Measurements from ENCODE around the gene PLCD3. TPM values are rescaled to one million over a fixed set of nuclear protein-coding genes. Genes with fewer than 3 reads are reported as not detected.

Gene PLCD3
- polyA plus RNA-seq, 1 experiment: 81.6 TPM

DNA sequence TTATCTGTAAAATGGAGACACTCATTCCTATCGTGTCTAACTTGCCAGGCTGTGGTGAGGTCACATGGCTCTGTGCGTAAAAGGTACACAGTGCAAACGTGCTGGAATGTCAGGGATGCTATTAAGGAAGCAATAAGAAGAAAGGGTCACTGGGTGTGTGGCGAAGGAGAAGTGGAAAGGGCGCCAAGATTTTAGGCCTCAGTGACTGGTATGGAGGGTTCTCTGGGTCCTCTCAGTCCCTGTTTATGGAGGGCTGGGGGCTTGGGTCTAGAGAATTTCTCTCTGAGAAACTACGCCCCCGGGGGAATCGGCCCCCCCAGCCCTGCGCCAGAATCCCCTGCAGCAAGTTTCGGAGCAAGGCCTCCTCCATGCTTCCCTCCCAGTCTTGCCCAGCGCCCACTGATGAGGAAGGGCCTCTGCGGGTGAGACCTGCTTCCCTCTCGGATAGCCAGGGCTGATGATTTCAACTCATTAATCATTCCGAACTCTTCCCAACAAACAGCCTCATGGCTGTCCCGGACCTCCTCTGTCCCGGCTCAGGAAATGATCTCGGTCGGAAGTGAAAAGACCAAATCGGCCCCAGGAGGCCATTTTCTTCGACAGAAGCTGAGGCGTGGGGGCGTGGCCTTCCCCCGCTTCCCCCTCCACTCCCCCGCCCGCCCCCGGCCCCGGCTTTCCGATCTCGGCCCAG, 14.7 kb upstream of the PLCD3 start:
- Histone ChIP-seq H3K4me3 (ENCODE audit: low read depth, low read length) (peak overlapping the region; percentile 58), H3K27me3 (ENCODE audit: control insufficient read depth, insufficient read depth, low read length) (no peaks in the 10 kb centered on the region), H3K36me3 (ENCODE audit: control insufficient read depth, insufficient read depth, low read length) (no peaks in the 10 kb centered on the region; the same call in 1 of the 2 replicates)
- peak; percentile 82 for DNase-seq (ENCODE audit: low read depth)
- ChIA-PET CTCF (interaction anchor here (0.7 to 8.4 kb wide), 5 partner anchors 12 to 54 kb away, joined by 3 to 210 read pairs (median 62); partner anchors contain the start of genes ACBD4 and PLCD3), POLR2A (interaction anchor here (0.5 to 5.2 kb wide), 2 partner anchors 14 to 51 kb away, joined by 3 to 66 read pairs; partner anchors contain the start of gene HEXIM2)
- TF ChIP-seq, protein P1, sequence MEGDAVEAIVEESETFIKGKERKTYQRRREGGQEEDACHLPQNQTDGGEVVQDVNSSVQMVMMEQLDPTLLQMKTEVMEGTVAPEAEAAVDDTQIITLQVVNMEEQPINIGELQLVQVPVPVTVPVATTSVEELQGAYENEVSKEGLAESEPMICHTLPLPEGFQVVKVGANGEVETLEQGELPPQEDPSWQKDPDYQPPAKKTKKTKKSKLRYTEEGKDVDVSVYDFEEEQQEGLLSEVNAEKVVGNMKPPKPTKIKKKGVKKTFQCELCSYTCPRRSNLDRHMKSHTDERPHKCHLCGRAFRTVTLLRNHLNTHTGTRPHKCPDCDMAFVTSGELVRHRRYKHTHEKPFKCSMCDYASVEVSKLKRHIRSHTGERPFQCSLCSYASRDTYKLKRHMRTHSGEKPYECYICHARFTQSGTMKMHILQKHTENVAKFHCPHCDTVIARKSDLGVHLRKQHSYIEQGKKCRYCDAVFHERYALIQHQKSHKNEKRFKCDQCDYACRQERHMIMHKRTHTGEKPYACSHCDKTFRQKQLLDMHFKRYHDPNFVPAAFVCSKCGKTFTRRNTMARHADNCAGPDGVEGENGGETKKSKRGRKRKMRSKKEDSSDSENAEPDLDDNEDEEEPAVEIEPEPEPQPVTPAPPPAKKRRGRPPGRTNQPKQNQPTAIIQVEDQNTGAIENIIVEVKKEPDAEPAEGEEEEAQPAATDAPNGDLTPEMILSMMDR (IDR thresholded peaks at IDR 0.05; ENCODE audit: insufficient read depth, low read depth, low read length): no peak

DNA sequence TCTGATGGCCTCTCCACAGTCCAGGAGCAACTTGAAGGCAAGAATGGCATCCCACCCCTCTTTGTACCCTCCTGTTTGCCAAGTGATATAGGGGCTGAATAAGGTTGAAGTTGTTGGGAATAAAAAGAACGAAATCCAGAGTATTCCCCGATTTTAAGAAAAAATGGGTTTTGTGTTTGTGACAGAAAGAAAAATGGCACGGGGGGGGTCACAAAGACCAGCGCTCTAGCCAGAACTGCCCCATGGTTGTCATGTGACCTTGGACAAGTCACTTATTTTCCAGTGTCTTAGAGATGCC, 14.2 kb upstream of the PLCD3 start:
- Histone ChIP-seq H3K4me3 (ENCODE audit: low read depth, low read length) (no peak overlapping the region), H3K27me3 (ENCODE audit: control insufficient read depth, insufficient read depth, low read length) (no peaks in the 10 kb centered on the region), H3K36me3 (ENCODE audit: control insufficient read depth, insufficient read depth, low read length) (no peaks in the 10 kb centered on the region; the same call in 1 of the 2 replicates)
- no peak for DNase-seq (ENCODE audit: low read depth)
- TF ChIP-seq, protein P1 (IDR thresholded peaks at IDR 0.05; ENCODE audit: insufficient read depth, low read depth, low read length): no peak
- ChIA-PET POLR2A (no interaction called here), CTCF (interaction anchor here (0.7 to 8.4 kb wide), 3 partner anchors 11 to 55 kb away, joined by 3 to 210 read pairs (median 18); partner anchors contain the start of gene ACBD4)

DNA sequence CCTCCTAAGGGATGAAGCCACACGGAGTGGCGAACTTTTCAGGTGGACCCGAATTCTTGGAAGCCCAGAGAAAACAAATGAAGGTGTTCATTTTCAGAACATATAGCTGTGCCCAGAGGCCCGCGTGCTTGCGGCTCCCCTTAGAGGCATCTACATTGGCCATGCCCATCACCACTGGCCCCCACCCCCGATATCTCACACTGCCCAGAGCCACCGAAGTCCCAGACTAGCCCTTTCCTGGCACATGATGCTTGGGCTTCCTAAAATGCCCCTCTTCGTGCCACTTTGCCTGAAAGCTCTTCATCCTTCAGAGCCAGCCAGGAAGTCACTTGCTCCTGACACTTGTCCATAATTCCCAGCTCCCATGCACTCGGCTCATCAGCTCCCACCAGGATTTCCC, 13.9 kb upstream of the PLCD3 start:
- Histone ChIP-seq H3K4me3 (ENCODE audit: low read depth, low read length) (no peak overlapping the region), H3K36me3 (ENCODE audit: control insufficient read depth, insufficient read depth, low read length) (no peaks in the 10 kb centered on the region; the same call in 1 of the 2 replicates), H3K27me3 (ENCODE audit: control insufficient read depth, insufficient read depth, low read length) (no peaks in the 10 kb centered on the region)
- TF ChIP-seq, protein P1 (IDR thresholded peaks at IDR 0.05; ENCODE audit: insufficient read depth, low read depth, low read length): no peak
- no peak for DNase-seq (ENCODE audit: low read depth)
- ChIA-PET CTCF (interaction anchor here (0.7 to 8.4 kb wide), 3 partner anchors 11 to 55 kb away, joined by 3 to 210 read pairs (median 18); partner anchors contain the start of gene ACBD4), POLR2A (no interaction called here)

DNA sequence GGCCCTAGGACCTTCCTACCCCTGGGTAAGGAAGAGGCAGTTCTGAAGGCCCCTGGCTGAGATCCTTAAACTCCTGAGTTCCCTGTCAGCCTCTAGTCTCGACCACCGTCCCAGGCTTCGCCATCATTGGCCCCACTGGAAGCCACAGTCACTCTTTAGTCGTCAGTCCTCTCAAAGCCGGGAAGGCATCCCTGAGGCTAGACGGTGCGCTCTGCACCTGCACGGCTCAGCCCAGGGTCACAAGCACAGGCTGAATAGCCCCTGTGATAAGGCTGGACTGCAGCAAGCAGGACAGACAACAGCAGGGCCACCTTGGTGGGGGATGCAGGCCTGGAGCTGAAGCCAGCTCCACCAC, 12.7 kb upstream of the PLCD3 start:
- no peaks in the 10 kb centered on the region; the same call in 1 of the 2 replicates for H3K36me3 ChIP-seq (ENCODE audit: control insufficient read depth, insufficient read depth, low read length)
- no peaks in the 10 kb centered on the region for H3K27me3 ChIP-seq (ENCODE audit: control insufficient read depth, insufficient read depth, low read length)
- TF ChIP-seq, protein P1 (IDR thresholded peaks at IDR 0.05; ENCODE audit: insufficient read depth, low read depth, low read length): no peak
- ChIA-PET CTCF (interaction anchor here (0.7 to 1.8 kb wide), 2 partner anchors 10 to 605 kb away, joined by 3 to 39 read pairs (median 18); partner anchors contain the start of gene ACBD4), POLR2A (interaction anchor here (0.6 to 1.8 kb wide), 2 partner anchors 16 to 224 kb away, joined by 6 to 7 read pairs; no protein-coding TSS in a partner anchor)
- no peak overlapping the region for H3K4me3 ChIP-seq (ENCODE audit: low read depth, low read length)
- DNase-seq (ENCODE audit: low read depth): no peak

DNA sequence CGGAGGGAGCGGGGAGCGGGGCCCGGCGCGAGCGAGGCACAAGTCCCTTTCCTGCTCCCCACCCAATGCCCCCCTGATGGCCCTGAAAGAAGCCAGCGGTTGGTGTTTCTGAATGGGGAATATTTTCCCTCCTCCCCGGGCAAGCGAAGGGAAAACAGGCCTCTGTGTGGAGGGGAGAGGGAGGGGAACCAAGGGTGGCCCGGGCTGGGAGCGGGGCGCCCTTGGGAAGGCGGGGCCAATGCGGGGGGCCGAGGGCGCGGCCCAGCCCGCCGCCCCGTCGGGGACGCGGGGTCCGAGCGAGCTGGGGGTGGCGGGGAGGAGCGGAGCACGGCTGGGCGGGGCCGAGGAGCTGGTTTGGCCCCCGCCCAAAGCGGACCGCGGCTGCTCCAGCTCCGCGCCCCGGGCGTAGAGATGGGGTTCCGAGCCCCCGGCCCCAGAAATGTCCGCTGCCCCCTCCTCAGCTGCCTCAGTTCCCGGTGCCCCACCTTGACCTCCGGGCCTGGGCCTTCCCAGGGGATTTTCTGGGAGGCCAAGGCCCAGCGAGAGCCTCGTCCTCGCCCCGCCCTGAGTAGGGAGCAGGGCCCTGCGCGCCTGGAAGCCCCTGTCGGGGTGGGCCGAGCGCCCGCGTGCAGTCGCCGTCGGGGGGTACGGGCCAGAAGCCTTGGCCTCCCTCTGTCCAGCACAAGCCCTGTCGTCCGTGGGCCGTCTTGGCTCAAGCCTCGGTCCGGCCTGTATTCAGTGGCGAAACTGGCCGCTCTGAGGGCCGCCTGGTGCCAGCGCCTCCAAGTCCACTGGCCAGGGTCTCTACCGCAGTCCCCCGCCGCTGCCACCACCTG, 12.1 kb upstream of the PLCD3 start:
- peak overlapping the region; percentile 38 for H3K4me3 ChIP-seq (ENCODE audit: low read depth, low read length)
- ChIA-PET POLR2A (interaction anchor here (0.5 to 1.8 kb wide), 5 partner anchors 8 to 369 kb away, joined by 3 to 7 read pairs (median 5); no protein-coding TSS in a partner anchor), CTCF (interaction anchor here (0.7 to 1.8 kb wide), 7 partner anchors 9 to 604 kb away, joined by 3 to 39 read pairs (median 3); partner anchors contain the start of gene ACBD4)
- H3K27me3 ChIP-seq (ENCODE audit: control insufficient read depth, insufficient read depth, low read length): no peaks in the 10 kb centered on the region
- H3K36me3 ChIP-seq (ENCODE audit: control insufficient read depth, insufficient read depth, low read length): no peaks in the 10 kb centered on the region
- TF ChIP-seq, protein P1 (IDR thresholded peaks at IDR 0.05; ENCODE audit: insufficient read depth, low read depth, low read length): no peak
- DNase-seq (ENCODE audit: low read depth): no peak
